Ectodermal cell (in vitro differentiated cells): Measurements from ENCODE around the gene BNIP3.

Experiments
- H3K27ac ChIP-seq: 2 replicates; pipeline ENCODE4 v1.7.0; 2013; ENCODE audit warnings: mild to moderate bottlenecking, low read depth, low read length; ENCODE audit not compliant: insufficient read depth, poor library complexity, severe bottlenecking
- H3K27me3 ChIP-seq: 2 replicates; pipeline ENCODE4 v1.7.0; 2013; ENCODE audit warnings: mild to moderate bottlenecking, low read length; ENCODE audit not compliant: insufficient read depth, control insufficient read depth, poor library complexity, severe bottlenecking
- H3K36me3 ChIP-seq: one replicate; pipeline ENCODE4 v1.7.0; 2013; ENCODE audit warnings: low read length; ENCODE audit not compliant: control insufficient read depth, insufficient read depth
- H3K4me1 ChIP-seq: one replicate; pipeline ENCODE4 v1.7.0; 2013; ENCODE audit warnings: low read length; ENCODE audit not compliant: control insufficient read depth, insufficient read depth
- H3K4me3 ChIP-seq: 2 replicates; pipeline ENCODE4 v1.7.0; 2013; ENCODE audit warnings: low read depth, low read length, control low read depth; ENCODE audit not compliant: insufficient read depth
- H3K9me3 ChIP-seq: 2 replicates; pipeline ENCODE4 v1.7.0; 2013; ENCODE audit warnings: mild to moderate bottlenecking, low read length, moderate library complexity; ENCODE audit not compliant: control insufficient read depth
- WGBS, 2 experiments: methylation state at CpG; one replicate each; pipeline ENCODE4 v1.1.7; 2013; ENCODE audit warnings: missing lambda C conversion rate in 2 of 2; 5-methylcytosine and 5-hydroxymethylcytosine counted together

Gene BNIP3

GRCh38 chr10:131944412-131944811, 37.3 kb downstream of the BNIP3 start:
- 93 to 96% methylated on average over 4 of the region's 4 CpGs for WGBS, 2 experiments
- Histone ChIP-seq H3K27ac (no peak overlapping the region), H3K4me3 (no peak overlapping the region), H3K36me3 (peaks cover 15% of the 10 kb centered on the region), H3K9me3 (no peaks in the 10 kb centered on the region), H3K4me1 (no peaks in the 10 kb centered on the region), H3K27me3 (no peaks in the 10 kb centered on the region)

- no peaks in the 10 kb centered on the region for H3K4me1 ChIP-seq
- peaks cover 15% of the 10 kb centered on the region for H3K36me3 ChIP-seq
- no peaks in the 10 kb centered on the region for H3K27me3 ChIP-seq
- H3K4me3 ChIP-seq = no peak overlapping the region
- WGBS, 2 experiments = 79 to 85% methylated on average over 10 to 11 of the region's 11 CpGs
- no peak overlapping the region for H3K27ac ChIP-seq
- H3K9me3 ChIP-seq = no peaks in the 10 kb centered on the region
Observed at GRCh38 chr10:131943021-131943814, 38.5 kb downstream of the BNIP3 start.

- H3K9me3 ChIP-seq = no peaks in the 10 kb centered on the region
- 95% methylated on average over 1 of the region's 1 CpG for whole genome bisulfite sequencing, 2 experiments
- no peak overlapping the region for H3K27ac ChIP-seq
- peaks cover 15% of the 10 kb centered on the region for H3K36me3 ChIP-seq
- no peak overlapping the region for H3K4me3 ChIP-seq
- H3K27me3 ChIP-seq = no peaks in the 10 kb centered on the region
- no peaks in the 10 kb centered on the region for H3K4me1 ChIP-seq
Observed at GRCh38 chr10:131942455-131942854, 39.3 kb downstream of the BNIP3 start.

GRCh38 chr10:131938681-131939080, 43.0 kb downstream of the BNIP3 start:
- H3K27me3 ChIP-seq = no peaks in the 10 kb centered on the region
- H3K36me3 ChIP-seq = peaks cover 12% of the 10 kb centered on the region
- no peaks in the 10 kb centered on the region for H3K9me3 ChIP-seq
- H3K27ac ChIP-seq = no peak overlapping the region
- WGBS, 2 experiments = 94 to 95% methylated on average over 10 of the region's 10 CpGs
- H3K4me1 ChIP-seq = no peaks in the 10 kb centered on the region
- H3K4me3 ChIP-seq = no peak overlapping the region

GRCh38 chr10:131937836-131938235, 43.9 kb downstream of the BNIP3 start:
- H3K4me3 ChIP-seq = no peak overlapping the region
- no peaks in the 10 kb centered on the region for H3K27me3 ChIP-seq
- 94 to 95% methylated on average over 20 of the region's 20 CpGs for WGBS, 2 experiments
- H3K36me3 ChIP-seq = peaks cover 12% of the 10 kb centered on the region
- H3K4me1 ChIP-seq = no peaks in the 10 kb centered on the region
- no peaks in the 10 kb centered on the region for H3K9me3 ChIP-seq
- H3K27ac ChIP-seq = no peak overlapping the region

- 95 to 96% methylated on average over 18 of the region's 18 CpGs for WGBS, 2 experiments
- H3K9me3 ChIP-seq = no peaks in the 10 kb centered on the region
- H3K36me3 ChIP-seq = peaks cover 12% of the 10 kb centered on the region
- H3K4me3 ChIP-seq = no peak overlapping the region
- no peaks in the 10 kb centered on the region for H3K4me1 ChIP-seq
- H3K27ac ChIP-seq = no peak overlapping the region
- H3K27me3 ChIP-seq = no peaks in the 10 kb centered on the region
Observed at GRCh38 chr10:131936736-131937135, 45.0 kb downstream of the BNIP3 start.

GRCh38 chr10:131936294-131936693, 45.4 kb downstream of the BNIP3 start:
- no peaks in the 10 kb centered on the region for H3K4me1 ChIP-seq
- H3K9me3 ChIP-seq = no peaks in the 10 kb centered on the region
- 91 to 95% methylated on average over 8 to 9 of the region's 9 CpGs for WGBS, 2 experiments
- H3K36me3 ChIP-seq = peaks cover 12% of the 10 kb centered on the region
- no peaks in the 10 kb centered on the region for H3K27me3 ChIP-seq
- H3K27ac ChIP-seq = no peak overlapping the region
- H3K4me3 ChIP-seq = no peak overlapping the region

GRCh38 chr10:131935260-131935659, 46.5 kb downstream of the BNIP3 start:
- WGBS, 2 experiments = 94 to 100% methylated on average over 1 of the region's 1 CpG
- Histone ChIP-seq H3K36me3 (peaks cover 6% of the 10 kb centered on the region), H3K4me3 (no peak overlapping the region), H3K27me3 (no peaks in the 10 kb centered on the region), H3K27ac (no peak overlapping the region), H3K9me3 (no peaks in the 10 kb centered on the region), H3K4me1 (peaks cover 4% of the 10 kb centered on the region)

GRCh38 chr10:131934769-131935168, 47.0 kb downstream of the BNIP3 start:
- Histone ChIP-seq H3K36me3 (peaks cover 6% of the 10 kb centered on the region), H3K27me3 (no peaks in the 10 kb centered on the region), H3K4me1 (peaks cover 4% of the 10 kb centered on the region), H3K4me3 (no peak overlapping the region), H3K9me3 (no peaks in the 10 kb centered on the region), H3K27ac (no peak overlapping the region)
- WGBS, 2 experiments = 89 to 91% methylated on average over 8 of the region's 8 CpGs

GRCh38 chr10:131933696-131934086, 48.0 kb downstream of the BNIP3 start:
- no peak overlapping the region for H3K4me3 ChIP-seq
- 82 to 98% methylated on average over 2 of the region's 2 CpGs for WGBS, 2 experiments
- no peaks in the 10 kb centered on the region for H3K27me3 ChIP-seq
- no peak overlapping the region for H3K27ac ChIP-seq
- no peaks in the 10 kb centered on the region for H3K9me3 ChIP-seq
- peaks cover 6% of the 10 kb centered on the region for H3K36me3 ChIP-seq
- H3K4me1 ChIP-seq = peaks cover 4% of the 10 kb centered on the region
